NCI-H82 treated with DMSO at 0.1 percent for 48 hours (cell line): ENCODE results near the gene DNASE2B.

Source experiments
- DNase-seq: peaks from one replicate; lab custom pipeline; 2025; ENCODE audit not compliant: unreplicated experiment; lab: John Stamatoyannopoulos, UW

Gene DNASE2B

DNA sequence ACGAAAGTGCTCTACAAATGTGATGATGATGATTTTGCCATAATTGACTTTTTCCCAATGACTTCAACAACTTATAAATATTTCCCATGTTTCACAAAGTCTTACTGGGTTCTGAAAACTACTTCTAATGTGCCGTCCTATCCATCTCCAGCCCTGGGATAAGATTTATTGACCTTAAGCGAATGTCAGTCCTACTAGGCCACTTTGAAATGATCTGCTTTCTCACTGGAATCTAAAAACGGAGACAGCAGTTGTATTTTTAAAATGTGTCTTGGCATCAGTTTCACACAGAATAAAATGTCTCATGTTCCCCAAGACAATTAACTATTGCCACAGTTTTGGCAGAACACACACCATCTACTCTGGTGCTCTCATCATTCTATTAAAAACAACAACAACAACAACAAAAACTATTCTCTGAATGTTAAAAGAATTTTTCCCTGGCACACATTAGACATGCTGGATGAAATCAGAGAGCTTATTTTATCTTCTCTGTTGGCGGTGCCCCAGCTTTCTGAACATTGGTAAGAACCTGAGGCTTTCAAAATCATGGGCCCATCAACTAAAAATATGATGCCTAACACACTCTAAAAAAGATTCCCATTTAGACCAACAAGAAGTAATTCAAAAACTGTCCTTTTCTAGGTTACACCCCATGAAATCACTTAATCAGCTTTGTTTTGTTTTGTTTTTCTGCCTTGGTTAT is 23.1 kb upstream of the DNASE2B start:
- no peak for DNase-seq

GRCh38 chr1:84376000-84376910 is 22.0 kb upstream of the DNASE2B start:
- DNase-seq = no peak

GRCh38 chr1:84377480-84378095 is 20.7 kb upstream of the DNASE2B start:
- DNase-seq = no peak

DNA sequence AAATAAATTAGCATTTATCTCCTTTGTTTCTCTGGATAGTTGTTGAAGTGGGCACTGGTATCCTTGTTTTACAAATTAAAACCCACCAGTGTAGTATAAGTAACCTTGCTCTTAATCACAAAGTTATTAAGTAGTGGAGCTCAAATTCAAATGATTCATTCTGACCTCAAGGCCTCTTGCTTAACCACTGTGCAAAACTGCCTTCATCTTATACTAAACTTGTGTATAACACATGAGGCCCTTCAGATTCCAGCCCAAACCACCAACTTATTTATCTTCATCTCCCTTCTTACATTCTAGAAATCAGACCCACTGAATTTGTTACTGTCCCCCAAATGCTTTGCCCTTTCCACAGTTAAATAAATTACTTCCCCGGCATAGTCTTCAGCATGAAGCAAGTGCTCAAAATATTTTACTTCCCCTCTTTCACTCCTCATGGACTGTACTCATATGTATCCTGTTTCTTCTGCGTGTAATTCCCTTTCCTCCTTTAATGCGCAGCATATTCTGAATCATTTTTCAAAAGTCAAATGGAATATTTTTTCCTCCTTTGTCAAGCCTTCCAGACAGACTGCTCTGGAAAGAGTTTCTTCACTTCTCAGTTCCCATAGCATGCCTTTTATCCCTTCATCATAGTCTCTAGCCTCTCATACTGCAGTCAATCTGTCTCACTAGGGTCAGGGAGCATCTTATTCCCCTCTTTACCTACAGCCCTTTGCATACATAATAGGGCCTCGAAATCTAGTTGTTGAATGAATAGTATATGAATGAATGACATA is 19.0 kb upstream of the DNASE2B start:
- no peak for DNase-seq

- DNase-seq = no peak
Observed at GRCh38 chr1:84379917-84380180, 18.4 kb upstream of the DNASE2B start.

GRCh38 chr1:84382127-84382526 is 16.2 kb upstream of the DNASE2B start:
- no peak for DNase-seq

DNA sequence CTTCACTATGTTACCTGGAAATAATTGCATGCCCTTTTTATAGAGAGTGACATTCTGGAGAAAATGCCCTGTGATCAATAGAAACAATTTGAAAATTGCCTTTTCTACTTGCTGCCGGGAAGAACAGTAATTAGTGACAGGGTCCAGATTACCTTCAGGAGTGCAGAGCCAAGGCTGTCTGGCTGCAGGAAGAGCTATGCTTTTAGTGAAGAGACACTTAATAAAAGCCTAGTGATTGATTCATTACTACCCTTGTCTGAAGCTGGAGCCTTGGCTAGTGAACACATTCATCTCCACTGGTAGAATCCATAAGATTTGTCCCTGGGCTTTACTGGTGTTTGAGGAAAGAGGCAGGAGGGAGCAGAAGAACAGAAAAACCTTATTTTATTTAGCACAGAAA is 12.9 kb upstream of the DNASE2B start:
- no peak for DNase-seq

DNA sequence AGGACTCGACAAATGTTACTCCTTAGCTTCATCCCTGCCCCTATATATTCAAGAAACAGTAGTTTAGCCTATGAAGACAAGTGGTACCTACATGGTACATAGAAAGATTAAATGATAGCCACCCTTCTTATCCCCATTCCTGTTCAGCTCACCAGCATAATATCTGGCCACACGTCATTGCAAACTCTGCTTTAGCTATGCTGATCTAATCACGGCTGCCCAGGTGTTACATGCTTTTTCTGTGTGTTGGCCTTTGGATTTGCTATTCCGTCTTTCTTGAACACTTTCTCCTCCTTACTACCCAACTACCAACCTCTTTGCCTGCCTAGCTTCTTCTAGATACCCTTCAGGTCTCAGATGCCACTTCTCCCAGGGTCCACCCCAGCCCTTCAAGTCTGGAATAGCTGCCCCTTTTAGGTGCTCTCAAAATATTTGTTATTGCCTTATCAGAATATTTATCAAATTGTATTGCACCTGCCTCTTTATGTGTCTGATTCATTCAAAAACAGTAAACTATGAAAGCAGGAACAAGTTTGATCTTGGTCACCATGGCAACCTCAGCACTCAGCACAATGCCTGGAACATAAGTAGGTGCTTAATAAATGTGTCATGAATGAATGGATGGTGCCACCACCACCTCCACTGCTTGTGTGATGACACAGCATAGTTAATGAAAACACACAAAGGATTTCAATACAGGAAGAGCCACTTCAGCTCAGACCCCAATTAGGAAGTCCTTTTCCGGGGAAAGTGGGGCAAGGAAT is 11.4 kb upstream of the DNASE2B start:
- DNase-seq = no peak

DNA sequence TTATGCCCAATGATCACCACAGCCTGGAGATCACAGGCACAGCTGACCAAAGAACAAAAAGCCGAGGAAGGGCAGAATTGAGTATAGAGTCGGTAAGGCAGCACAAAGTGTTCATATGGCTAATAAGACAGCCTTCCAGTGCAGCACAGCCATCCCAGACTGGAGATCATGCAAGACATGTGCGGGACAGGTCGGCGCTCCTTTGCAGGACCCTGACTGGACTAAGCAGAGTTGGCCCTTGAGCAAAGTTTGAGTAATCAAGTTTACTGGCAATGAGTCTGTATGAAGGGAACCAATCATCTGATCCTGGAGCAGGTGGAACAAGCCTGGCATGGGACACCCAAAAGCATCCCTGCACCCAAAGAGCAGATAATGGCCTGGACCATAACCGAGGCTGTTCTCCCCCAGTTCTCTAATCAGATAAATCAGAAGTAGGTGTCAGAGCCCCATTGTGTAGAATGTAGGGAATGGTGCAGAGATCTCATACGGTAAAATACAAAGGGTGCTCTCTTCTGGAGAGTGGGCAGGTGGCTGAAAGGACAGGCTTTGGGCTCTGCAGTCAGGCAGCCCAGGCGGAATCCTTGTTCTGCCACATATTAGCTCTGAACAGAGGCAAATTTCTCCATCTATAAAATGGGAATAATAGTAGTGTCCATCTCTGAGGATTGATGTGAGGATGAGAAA is 10.7 kb upstream of the DNASE2B start:
- DNase-seq = no peak

GRCh38 chr1:84390226-84390625 is 8.1 kb upstream of the DNASE2B start:
- DNase-seq = no peak

DNA sequence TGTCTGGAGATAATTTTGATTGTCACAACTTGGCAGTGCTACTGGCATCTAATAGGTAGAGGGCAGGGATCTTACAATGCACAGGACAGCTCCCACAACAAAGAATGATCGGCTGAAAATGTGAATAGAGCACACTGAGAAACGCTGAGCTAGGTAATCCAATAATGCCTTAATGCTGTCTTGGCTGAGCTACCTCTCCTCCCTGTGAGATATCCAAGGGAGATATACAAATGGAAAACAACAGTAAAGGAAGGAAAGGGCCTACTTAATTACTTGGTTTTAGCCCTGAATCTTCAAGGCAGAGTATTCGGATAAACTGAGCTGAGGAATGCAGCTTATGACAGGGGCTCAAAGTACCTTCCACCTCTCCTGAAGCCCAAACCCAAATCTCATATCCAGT is 2.9 kb downstream of the DNASE2B start:
- peak; percentile 55 for DNase-seq

DNA sequence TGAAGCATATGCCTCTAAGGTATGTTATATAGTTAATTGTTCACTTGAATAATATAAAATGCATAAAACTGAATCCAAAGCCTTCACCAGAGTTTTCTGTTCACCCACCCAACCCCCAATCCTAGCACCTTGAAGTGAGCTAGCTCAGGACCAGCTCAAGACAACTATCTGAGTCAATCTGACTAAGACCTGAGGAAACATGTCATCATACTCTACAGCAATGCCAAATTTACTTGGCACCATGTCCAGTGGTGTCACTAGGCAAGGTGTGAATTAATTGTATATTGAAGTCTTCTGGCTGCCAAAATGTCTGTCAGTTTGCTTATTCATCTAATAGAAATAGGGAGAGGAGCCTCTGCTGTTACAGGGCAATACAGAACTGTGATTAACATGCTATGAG is 3.8 kb downstream of the DNASE2B start:
- no peak for DNase-seq

- DNase-seq = no peak
Observed at GRCh38 chr1:84402501-84402900, 4.2 kb downstream of the DNASE2B start.

- DNase-seq = no peak
Observed at GRCh38 chr1:84403347-84403746, 5.1 kb downstream of the DNASE2B start.

DNA sequence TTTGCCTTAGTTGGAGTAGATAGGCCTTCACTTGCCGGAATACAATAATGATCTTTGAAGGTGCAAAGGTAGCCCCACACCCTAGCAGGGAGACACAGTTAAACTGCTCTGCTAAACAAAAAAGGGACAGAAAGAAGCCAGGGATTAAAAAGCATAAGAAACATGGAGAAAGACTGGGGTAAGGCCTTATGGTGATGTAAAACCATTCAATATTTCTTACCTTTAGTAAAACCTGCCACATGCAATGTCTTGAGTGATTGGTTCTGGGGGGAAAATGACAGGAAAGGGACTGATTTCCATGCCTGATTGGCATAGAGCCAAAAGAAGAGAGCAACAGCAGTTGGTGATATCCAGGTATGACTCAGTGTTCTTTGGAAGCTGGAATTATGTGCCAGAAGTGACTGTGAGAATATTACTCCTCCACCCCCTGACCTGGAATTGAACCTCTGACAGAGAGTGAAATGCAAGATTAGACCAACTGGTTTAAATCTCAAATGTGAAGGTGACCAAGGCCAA is 8.1 kb downstream of the DNASE2B start:
- DNase-seq = no peak

- DNase-seq = no peak
Observed at GRCh38 chr1:84407524-84407923, 9.2 kb downstream of the DNASE2B start.

- DNase-seq = no peak
Observed at GRCh38 chr1:84407958-84408422, 9.7 kb downstream of the DNASE2B start.

DNA sequence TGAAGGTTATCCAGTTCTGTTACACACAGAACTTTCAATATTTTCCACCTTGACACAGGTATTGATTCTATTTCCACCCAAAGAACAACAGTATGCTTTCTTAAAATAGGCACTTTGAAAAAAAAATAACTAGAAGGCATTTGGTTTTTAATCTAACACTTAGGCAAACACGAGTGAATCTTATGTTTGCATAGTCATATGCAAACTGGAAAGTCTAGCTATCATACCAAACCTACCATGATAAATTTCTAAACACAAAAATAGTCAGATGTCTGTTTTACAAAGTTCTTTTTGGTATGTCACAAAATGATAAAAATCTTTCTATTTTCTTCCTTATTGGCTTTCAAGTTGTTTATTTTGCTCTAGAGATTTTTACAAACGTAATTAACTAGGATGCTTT is 11.6 kb downstream of the DNASE2B start:
- DNase-seq = no peak

DNA sequence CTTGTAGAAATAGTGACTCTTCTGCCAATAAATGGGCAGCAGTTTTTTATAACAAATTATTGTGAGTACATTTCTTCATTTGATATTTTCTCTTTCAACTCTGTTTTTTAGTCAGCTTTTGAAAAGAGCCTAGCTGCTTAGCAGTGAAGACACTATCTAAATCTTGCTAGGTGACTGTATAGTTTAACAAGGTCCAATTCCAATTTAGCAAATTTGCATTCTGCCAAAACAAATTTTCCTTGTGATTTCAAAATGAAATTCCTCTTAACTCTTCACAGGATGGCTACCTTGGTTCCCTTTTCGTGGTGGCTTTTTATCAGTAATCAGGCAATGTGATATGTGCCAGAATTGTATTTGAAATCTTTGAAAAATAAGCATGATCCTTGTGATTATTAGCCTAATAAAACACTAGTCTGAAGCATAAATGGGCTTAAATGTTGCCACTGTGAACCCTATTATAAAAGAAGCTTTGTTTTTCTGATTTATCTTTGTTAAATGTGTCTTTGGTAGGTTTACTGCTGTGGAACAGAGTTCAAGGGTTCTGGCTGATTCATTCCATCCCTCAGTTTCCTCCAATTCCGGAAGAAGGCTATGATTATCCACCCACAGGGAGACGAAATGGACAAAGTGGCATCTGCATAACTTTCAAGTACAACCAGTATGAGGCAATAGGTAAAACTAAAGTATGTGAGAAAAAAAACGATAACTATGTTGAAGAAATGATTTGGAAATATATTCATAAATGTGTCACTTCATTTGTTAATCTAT is 12.2 kb downstream of the DNASE2B start:
- DNase-seq = no peak
